Panc1 (cell line): ENCODE data around the gene OR5AU1. TPM values are rescaled to one million over a fixed set of nuclear protein-coding genes. Genes with fewer than 3 reads are reported as not detected.

Experiments used
- ATAC-seq: fragments of 200-7000 bp; cut with Tn5 transposase; 2 replicates; pipeline ENCODE4 v1.9.1; 2020; ENCODE audit warnings: mild to moderate bottlenecking, moderate library complexity
- BruUV-seq: library from RNA; stranded (reverse); fragments of 400-500 nt; replicated peaks from 2 replicates; lab custom pipeline; 2021; lab: Mats Ljungman, UMichigan
- CTCF ChIA-PET: fragments of 300-600 bp; sonication (Branson Sonifier 250); formaldehyde crosslinking; loops from one replicate; lab custom pipeline; 2022; ENCODE audit warnings: antibody characterized with exemption; lab: Charles Lee
- POLR2A ChIA-PET: fragments of 300-600 bp; sonication (Branson Sonifier 250); formaldehyde crosslinking; loops from one replicate; lab custom pipeline; 2022; ENCODE audit warnings: antibody characterized with exemption; lab: Charles Lee
- DNase-seq: peaks from one replicate; pipeline ENCODE4 v3.0.0-alpha.2; 2010; ENCODE audit warnings: low read depth, low spot score
- H3K27ac ChIP-seq: 2 replicates; pipeline ENCODE4 v1.5.1; 2011; ENCODE audit warnings: mild to moderate bottlenecking, low read length, inconsistent platforms
- H3K27me3 ChIP-seq: fragments of 200-500 bp; sonication (Bioruptor generic); 2 replicates; pipeline ENCODE4 v1.6.0; 2014; ENCODE audit warnings: low read length, inconsistent platforms; ENCODE audit not compliant: control insufficient read depth, insufficient read depth
- H3K36me3 ChIP-seq: fragments of 200-500 bp; sonication (Bioruptor generic); 2 replicates; pipeline ENCODE4 v1.5.1; 2014; ENCODE audit warnings: inconsistent platforms, mild to moderate bottlenecking, low read length, moderate library complexity; ENCODE audit not compliant: control insufficient read depth, insufficient read depth
- H3K4me1 ChIP-seq: 2 replicates; pipeline ENCODE4 v1.5.1; 2011; ENCODE audit warnings: inconsistent platforms, mild to moderate bottlenecking, low read length, moderate library complexity; ENCODE audit not compliant: control insufficient read depth, insufficient read depth
- H3K4me3 ChIP-seq, 2 experiments: 2 replicates each; pipeline ENCODE4 v1.5.1; 2011 to 2012; ENCODE audit warnings: low read depth in 2 of 2, low read length in 2 of 2, mild to moderate bottlenecking in 2 of 2, inconsistent platforms in 1 of 2, moderate library complexity in 1 of 2
- H3K9me3 ChIP-seq: fragments of 200-500 bp; sonication (Bioruptor generic); 2 replicates; pipeline ENCODE4 v1.5.1; 2014; ENCODE audit warnings: low read depth, mild to moderate bottlenecking, inconsistent platforms, low read length, moderate library complexity; ENCODE audit not compliant: control insufficient read depth, insufficient read depth
- CTCF ChIP-seq: fragments of 450-650 bp; IDR thresholded peaks from 2 replicates; pipeline ENCODE4 v1.5.1; 2017; ENCODE audit warnings: mild to moderate bottlenecking
- POLR2AphosphoS5 ChIP-seq: IDR thresholded peaks from 2 replicates; pipeline ENCODE4 v1.6.1; 2012; ENCODE audit warnings: mild to moderate bottlenecking, low read depth, low read length, moderate library complexity
- REST ChIP-seq, 2 experiments: IDR thresholded peaks; 2 replicates each; pipeline ENCODE4 v1.6.1; 2011 to 2012; ENCODE audit warnings: low read depth in 2 of 2, control low read depth in 1 of 2, low read length in 1 of 2, mild to moderate bottlenecking in 1 of 2, moderate library complexity in 1 of 2; ENCODE audit not compliant: insufficient read depth in 1 of 2
- SIN3A ChIP-seq: IDR thresholded peaks from 2 replicates; pipeline ENCODE4 v1.6.1; 2012; ENCODE audit warnings: low read depth, mild to moderate bottlenecking, low read length, moderate library complexity, borderline replicate concordance; ENCODE audit not compliant: insufficient read depth
- TCF7L2 ChIP-seq: IDR thresholded peaks from 2 replicates; pipeline ENCODE4 v1.6.1; 2011; ENCODE audit warnings: mild to moderate bottlenecking, low read depth, low read length, inconsistent platforms
- in situ Hi-C: cut with HindIII; loops from 2 replicates; pipeline ENCODE4 v1.10.0; 2016; ENCODE audit warnings: low sequenced_read_pairs, low pct_unique_long_range_greater_than_20kb
- intact Hi-C: fragments of 100-400 bp; cut with micrococcal nuclease; formaldehyde crosslinking; loops from one replicate; pipeline ENCODE4 v1.10.0; 2022; ENCODE audit not compliant: unreplicated experiment
- total RNA-seq: library from RNA; stranded (reverse); gene quantifications from one replicate; pipeline ENCODE4 v1.2.1, GENCODE V29; 2021; ENCODE audit not compliant: unreplicated experiment

Gene OR5AU1
- total RNA-seq, 1 experiment from 2014 or later: not detected

GRCh38 chr14:21202463-21203358 is 46.8 kb upstream of the OR5AU1 start:
- Histone ChIP-seq H3K27me3 (no peaks in the 10 kb centered on the region), H3K4me3 (no peak overlapping the region), H3K9me3 (no peaks in the 10 kb centered on the region), H3K4me1 (peaks cover 3% of the 10 kb centered on the region), H3K36me3 (peaks cover 17% of the 10 kb centered on the region), H3K27ac (no peak overlapping the region)
- no peak for ATAC-seq
- POLR2A ChIA-PET: interaction anchor here (0.6 kb wide), 1 partner anchor 66 kb away, joined by 4 read pairs; no protein-coding TSS in a partner anchor
- in situ Hi-C loops: no loop called here
- CTCF ChIA-PET: no interaction called here
- intact Hi-C loops: no loop called here
- DNase-seq: no peak
- TF ChIP-seq CTCF: no peak
- no peak for TF ChIP-seq TCF7L2
- TF ChIP-seq SIN3A: no peak
- TF ChIP-seq POLR2AphosphoS5: no peak
- no peak for TF ChIP-seq REST (IDR thresholded peaks at IDR 0.05; ENCODE audit: insufficient read depth in 1 of 2, low read depth in 2 of 2, low read length in 1 of 2)
- no TSS peak for BruUV-seq

- peaks cover 9% of the 10 kb centered on the region for H3K36me3 ChIP-seq
- ChIA-PET POLR2A (no interaction called here), CTCF (no interaction called here)
- TF ChIP-seq REST (IDR thresholded peaks at IDR 0.05; ENCODE audit: insufficient read depth in 1 of 2, low read depth in 2 of 2, low read length in 1 of 2): no peak
- TF ChIP-seq TCF7L2: no peak
- no peak; the same call in 1 of the 2 replicates for TF ChIP-seq POLR2AphosphoS5
- intact Hi-C loops (no loop called here), in situ Hi-C loops (no loop called here)
- no TSS peak for BruUV-seq
- no peaks in the 10 kb centered on the region for H3K27me3 ChIP-seq
- H3K27ac ChIP-seq: no peak overlapping the region
- ATAC-seq: no peak
- H3K9me3 ChIP-seq: no peaks in the 10 kb centered on the region
- DNase-seq: no peak
- H3K4me3 ChIP-seq: no peak overlapping the region
- H3K4me1 ChIP-seq: peaks cover 3% of the 10 kb centered on the region
These were observed 46.0 kb upstream of the OR5AU1 start for GRCh38 chr14:21201732-21202462.
